ENCODE measurements around the gene TM7SF2. TPM values are rescaled to one million over a fixed set of nuclear protein-coding genes. Genes with fewer than 3 reads are reported as not detected.
A peak's percentile ranks its signal among the peaks of the same experiment; 100 is the strongest.

The TM7SF2 gene
- total RNA-seq, 2 donors from 2014 or later, result 97.9 to 108 TPM

DNA sequence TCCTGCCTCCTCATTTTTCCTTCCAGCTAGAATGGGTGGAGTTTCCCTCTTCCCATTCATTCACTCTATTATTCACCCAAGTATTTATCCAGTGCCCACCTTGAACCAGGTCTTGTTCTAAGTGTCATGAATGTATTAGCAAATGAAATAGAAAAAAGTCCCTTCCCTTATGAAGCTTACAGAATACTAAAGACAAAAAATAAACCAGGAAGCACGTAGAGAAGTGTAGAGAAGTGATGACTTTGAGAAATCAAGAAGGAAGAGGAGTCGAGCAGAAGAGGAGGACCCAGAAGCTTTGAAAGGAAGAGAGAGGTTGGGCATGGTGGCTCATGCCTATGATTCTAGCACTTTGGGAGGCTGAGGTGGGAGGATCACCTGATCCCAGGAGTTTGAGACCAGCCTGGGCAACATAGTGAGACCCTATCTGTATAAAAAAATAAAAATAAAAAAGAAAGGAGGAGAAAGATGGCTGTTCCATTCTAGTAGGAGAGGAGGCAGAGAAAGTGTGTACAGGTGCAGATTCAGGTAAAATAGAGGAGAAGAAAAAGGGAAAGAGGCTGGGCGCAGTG is 39.7 kb downstream of the TM7SF2 start:
- no peaks in the 10 kb centered on the region for H3K4me1 Mint-ChIP-seq
- Histone ChIP-seq H3K9ac (ENCODE audit: extremely low read depth, low read length, poor library complexity, severe bottlenecking) (no peak overlapping the region), H3K4me1 (ENCODE audit: control insufficient read depth, insufficient read depth, low read length) (no peaks in the 10 kb centered on the region), H3K9me3 (ENCODE audit: control insufficient read depth, low read length) (peaks cover 12% of the 10 kb centered on the region), H3K4me3 (ENCODE audit: low read length) (no peak overlapping the region), H3K27me3 (ENCODE audit: control insufficient read depth, insufficient read depth, low read length, poor library complexity, severe bottlenecking) (no peaks in the 10 kb centered on the region), H3K27ac (ENCODE audit: low read depth, low read length) (no peak overlapping the region), H3K36me3 (ENCODE audit: control insufficient read depth, insufficient read depth, low read length) (no peaks in the 10 kb centered on the region)
- no peak overlapping the region for H3K4me3 Mint-ChIP-seq
- TF ChIP-seq, protein P1, sequence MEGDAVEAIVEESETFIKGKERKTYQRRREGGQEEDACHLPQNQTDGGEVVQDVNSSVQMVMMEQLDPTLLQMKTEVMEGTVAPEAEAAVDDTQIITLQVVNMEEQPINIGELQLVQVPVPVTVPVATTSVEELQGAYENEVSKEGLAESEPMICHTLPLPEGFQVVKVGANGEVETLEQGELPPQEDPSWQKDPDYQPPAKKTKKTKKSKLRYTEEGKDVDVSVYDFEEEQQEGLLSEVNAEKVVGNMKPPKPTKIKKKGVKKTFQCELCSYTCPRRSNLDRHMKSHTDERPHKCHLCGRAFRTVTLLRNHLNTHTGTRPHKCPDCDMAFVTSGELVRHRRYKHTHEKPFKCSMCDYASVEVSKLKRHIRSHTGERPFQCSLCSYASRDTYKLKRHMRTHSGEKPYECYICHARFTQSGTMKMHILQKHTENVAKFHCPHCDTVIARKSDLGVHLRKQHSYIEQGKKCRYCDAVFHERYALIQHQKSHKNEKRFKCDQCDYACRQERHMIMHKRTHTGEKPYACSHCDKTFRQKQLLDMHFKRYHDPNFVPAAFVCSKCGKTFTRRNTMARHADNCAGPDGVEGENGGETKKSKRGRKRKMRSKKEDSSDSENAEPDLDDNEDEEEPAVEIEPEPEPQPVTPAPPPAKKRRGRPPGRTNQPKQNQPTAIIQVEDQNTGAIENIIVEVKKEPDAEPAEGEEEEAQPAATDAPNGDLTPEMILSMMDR (conservative IDR thresholded peaks at IDR 0.05), result no peak
- 90 to 100% methylated on average over 3 of the region's 3 CpGs for WGBS, 2 experiments (ENCODE audit: insufficient coverage in 1 of 2, insufficient read length in 1 of 2)
- peaks cover 21% of the 10 kb centered on the region for H3K27me3 Mint-ChIP-seq (ENCODE audit: insufficient read depth)
- DNase-seq, result peak; percentile 7
- H3K36me3 Mint-ChIP-seq (ENCODE audit: low read depth), result no peaks in the 10 kb centered on the region
- peaks cover 6% of the 10 kb centered on the region for H3K9me3 Mint-ChIP-seq
- H3K27ac Mint-ChIP-seq, result no peak overlapping the region

DNA sequence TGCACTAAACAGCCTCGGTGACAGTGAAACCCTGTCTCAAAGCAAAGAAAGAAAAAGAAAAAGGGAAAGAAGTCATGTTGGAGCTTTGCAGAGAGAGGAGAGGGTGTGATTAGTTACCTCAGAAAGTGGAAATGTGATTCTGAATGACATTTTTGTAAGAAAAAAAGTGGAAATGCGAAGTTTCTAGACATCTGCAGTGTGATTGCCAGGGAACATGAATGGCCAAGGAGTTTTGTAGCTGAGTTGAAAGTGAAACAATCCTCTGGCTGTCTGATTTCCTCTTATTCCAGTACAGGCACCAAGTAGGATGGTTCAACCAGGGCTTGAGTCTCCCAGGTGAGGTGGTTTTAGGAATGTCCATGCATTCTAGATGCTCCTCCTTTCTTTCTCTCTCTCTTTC is 40.5 kb downstream of the TM7SF2 start:
- WGBS, 2 experiments (ENCODE audit: insufficient coverage in 1 of 2, insufficient read length in 1 of 2), result 91 to 93% methylated on average over 1 to 2 of the region's 2 CpGs
- no peaks in the 10 kb centered on the region for H3K27me3 ChIP-seq (ENCODE audit: control insufficient read depth, insufficient read depth, low read length, poor library complexity, severe bottlenecking)
- no peaks in the 10 kb centered on the region for H3K4me1 ChIP-seq (ENCODE audit: control insufficient read depth, insufficient read depth, low read length)
- no peaks in the 10 kb centered on the region for H3K4me1 Mint-ChIP-seq
- no peak overlapping the region for H3K4me3 ChIP-seq (ENCODE audit: low read length)
- H3K36me3 ChIP-seq (ENCODE audit: control insufficient read depth, insufficient read depth, low read length), result no peaks in the 10 kb centered on the region
- DNase-seq, result no peak
- TF ChIP-seq, protein P1 (conservative IDR thresholded peaks at IDR 0.05), result no peak
- H3K9ac ChIP-seq (ENCODE audit: extremely low read depth, low read length, poor library complexity, severe bottlenecking), result no peak overlapping the region
- no peak overlapping the region for H3K27ac Mint-ChIP-seq
- no peak overlapping the region for H3K4me3 Mint-ChIP-seq
- H3K9me3 Mint-ChIP-seq, result peaks cover 5% of the 10 kb centered on the region
- peaks cover 5% of the 10 kb centered on the region for H3K9me3 ChIP-seq (ENCODE audit: control insufficient read depth, low read length)
- no peak overlapping the region for H3K27ac ChIP-seq (ENCODE audit: low read depth, low read length)
- no peaks in the 10 kb centered on the region for H3K36me3 Mint-ChIP-seq (ENCODE audit: low read depth)
- peaks cover 21% of the 10 kb centered on the region for H3K27me3 Mint-ChIP-seq (ENCODE audit: insufficient read depth)

GRCh38 chr11:65156256-65156655 is 44.6 kb downstream of the TM7SF2 start:
- Mint-ChIP-seq H3K27me3 (ENCODE audit: insufficient read depth) (peaks cover 17% of the 10 kb centered on the region), H3K4me3 (no peak overlapping the region), H3K27ac (no peak overlapping the region), H3K9me3 (no peaks in the 10 kb centered on the region), H3K36me3 (ENCODE audit: low read depth) (no peaks in the 10 kb centered on the region), H3K4me1 (no peaks in the 10 kb centered on the region)
- TF ChIP-seq, protein P1 (conservative IDR thresholded peaks at IDR 0.05), result no peak
- H3K4me1 ChIP-seq (ENCODE audit: control insufficient read depth, insufficient read depth, low read length), result no peaks in the 10 kb centered on the region
- WGBS, 2 experiments (ENCODE audit: insufficient coverage in 1 of 2, insufficient read length in 1 of 2), result 95 to 100% methylated on average over 3 of the region's 3 CpGs
- H3K9ac ChIP-seq (ENCODE audit: extremely low read depth, low read length, poor library complexity, severe bottlenecking), result no peak overlapping the region
- no peak overlapping the region for H3K4me3 ChIP-seq (ENCODE audit: low read length)
- no peaks in the 10 kb centered on the region for H3K36me3 ChIP-seq (ENCODE audit: control insufficient read depth, insufficient read depth, low read length)
- no peak for DNase-seq
- H3K27me3 ChIP-seq (ENCODE audit: control insufficient read depth, insufficient read depth, low read length, poor library complexity, severe bottlenecking), result no peaks in the 10 kb centered on the region
- no peak overlapping the region for H3K27ac ChIP-seq (ENCODE audit: low read depth, low read length)
- no peaks in the 10 kb centered on the region for H3K9me3 ChIP-seq (ENCODE audit: control insufficient read depth, low read length)
